Natural killer cell (primary cell): ENCODE results near the gene USP3. TPM values are rescaled to one million over a fixed set of nuclear protein-coding genes. Genes with fewer than 3 reads are reported as not detected.

Experiments used
- ATAC-seq, 3 donors: fragments of 150-1000 bp in 2 of 3; fragments of 200-7000 bp in 1 of 3; cut with Tn5 transposase; 1 replicate in 1 of 3; 2 replicates in 2 of 3; pipeline ENCODE4 v1.10.0; 2021; ENCODE audit warnings: mild to moderate bottlenecking in 2 of 3, moderate library complexity in 2 of 3
- DNase-seq, 2 donors: peaks; one replicate each; pipeline versions ENCODE4 v3.0.0 to v3.0.0-alpha.2; 2013 to 2021; ENCODE audit warnings: mixed read lengths in 1 of 2
- H3K27ac ChIP-seq: one replicate; pipeline ENCODE4 v1.5.1; 2013; ENCODE audit warnings: mild to moderate bottlenecking, low read length
- H3K27me3 ChIP-seq: one replicate; pipeline ENCODE4 v1.6.1; 2013; ENCODE audit warnings: low read length; ENCODE audit not compliant: control insufficient read depth, insufficient read depth
- H3K36me3 ChIP-seq: one replicate; pipeline ENCODE4 v1.6.1; 2013; ENCODE audit warnings: low read length; ENCODE audit not compliant: control insufficient read depth, insufficient read depth
- H3K4me1 ChIP-seq: one replicate; pipeline ENCODE4 v1.6.1; 2013; ENCODE audit warnings: low read length; ENCODE audit not compliant: control insufficient read depth, insufficient read depth
- H3K4me3 ChIP-seq: one replicate; pipeline ENCODE4 v1.5.1; 2013; ENCODE audit warnings: low read length
- H3K9me3 ChIP-seq: one replicate; pipeline ENCODE4 v1.6.1; 2013; ENCODE audit warnings: low read length; ENCODE audit not compliant: control insufficient read depth, insufficient read depth
- H3K27ac Mint-ChIP-seq, 2 donors: one replicate each; pipeline ENCODE4 v1.8.0; 2022; ENCODE audit warnings: mild to moderate bottlenecking in 2 of 2, mixed read lengths in 2 of 2, moderate library complexity in 1 of 2
- H3K27me3 Mint-ChIP-seq, 2 donors: one replicate each; pipeline ENCODE4 v1.8.0; 2022; ENCODE audit warnings: low read depth in 2 of 2, mixed read lengths in 2 of 2
- H3K36me3 Mint-ChIP-seq: one replicate; pipeline ENCODE4 v1.8.0; 2022; ENCODE audit warnings: mixed read lengths
- H3K4me1 Mint-ChIP-seq, 2 donors: one replicate each; pipeline ENCODE4 v1.8.0; 2022; ENCODE audit warnings: mixed read lengths in 2 of 2
- H3K4me3 Mint-ChIP-seq: one replicate; pipeline ENCODE4 v1.8.0; 2022; ENCODE audit warnings: mild to moderate bottlenecking, moderate library complexity, mixed read lengths
- H3K9me3 Mint-ChIP-seq, 2 donors: one replicate each; pipeline ENCODE4 v1.8.0; 2022; ENCODE audit warnings: mixed read lengths in 2 of 2
- CTCF ChIP-seq: fragments of 200-600 bp; IDR thresholded peaks from one replicate; pipeline ENCODE4 v1.8.0; 2022; ENCODE audit warnings: antibody characterized with exemption
- WGBS: methylation state at CpG from one replicate; pipeline ENCODE4 v1.1.7; 2013; ENCODE audit warnings: missing lambda C conversion rate; ENCODE audit not compliant: insufficient coverage; 5-methylcytosine and 5-hydroxymethylcytosine counted together
- intact Hi-C: fragments of 100-400 bp; cut with micrococcal nuclease; formaldehyde crosslinking; loops from one replicate; pipeline ENCODE4 v1.14.2; 2022
- total RNA-seq, 4 donors: library from RNA; stranded (reverse); fragments of 120-200 nt in 1 of 4; gene quantifications; one replicate each; pipeline versions ENCODE4 v1.2.3 to v1.2.4, GENCODE V29; 2013 to 2022

The USP3 gene
- total RNA-seq, 3 donors from 2014 or later (not counting 1 experiment from before 2014, with no cell fraction given), result 163 to 187 (median 169) TPM

- peaks cover 46% of the 10 kb centered on the region for H3K36me3 ChIP-seq
- H3K9me3 ChIP-seq, result no peaks in the 10 kb centered on the region
- Mint-ChIP-seq H3K27ac (peak overlapping the region; percentile 27 to 47), H3K4me3 (no peak overlapping the region), H3K27me3 (no peaks in the 10 kb centered on the region), H3K4me1 (peaks cover 6 to 11% of the 10 kb centered on the region in 2 donors), H3K36me3 (peaks cover 18% of the 10 kb centered on the region), H3K9me3 (no peaks in the 10 kb centered on the region)
- no peak for TF ChIP-seq CTCF
- 89% methylated on average over 1 of the region's 2 CpGs for WGBS
- intact Hi-C loops, result no loop called here
- DNase-seq (no peak), ATAC-seq (peak in 2 of 3 donors; percentile 12 to 17)
- H3K4me1 ChIP-seq, result no peaks in the 10 kb centered on the region
- no peaks in the 10 kb centered on the region for H3K27me3 ChIP-seq
- no peak overlapping the region for H3K27ac ChIP-seq
- no peak overlapping the region for H3K4me3 ChIP-seq
Measured at GRCh38 chr15:63582718-63583426, 78.5 kb downstream of the USP3 start.

GRCh38 chr15:63586790-63587189 lies 82.4 kb downstream of the USP3 start:
- H3K27ac ChIP-seq, result no peak overlapping the region

DNA sequence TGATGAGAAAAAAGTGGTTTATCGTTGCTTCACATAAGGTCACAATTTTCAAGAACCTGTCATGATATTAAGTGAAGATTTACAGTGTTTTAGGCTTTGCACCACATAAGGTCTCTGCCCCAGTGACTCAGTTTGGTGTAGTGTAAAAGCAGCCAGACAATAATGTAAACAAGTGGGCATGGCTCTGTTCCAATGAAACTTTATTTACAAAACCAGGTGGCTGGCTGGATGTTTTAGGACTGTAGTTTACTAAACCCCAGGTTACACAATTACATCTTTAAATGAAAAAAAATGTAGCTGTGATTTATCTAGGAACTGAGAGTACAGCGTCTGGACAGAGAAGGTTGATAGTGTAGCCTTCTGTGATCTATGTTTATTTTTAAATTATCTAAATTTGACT lies 83.1 kb downstream of the USP3 start:
- WGBS, result 92% methylated on average over 1 of the region's 2 CpGs
- H3K36me3 ChIP-seq, result peaks cover 66% of the 10 kb centered on the region
- H3K27me3 ChIP-seq, result no peaks in the 10 kb centered on the region
- no peaks in the 10 kb centered on the region for H3K4me1 ChIP-seq
- no peak overlapping the region for H3K4me3 ChIP-seq
- intact Hi-C loops, result no loop called here
- Mint-ChIP-seq H3K4me1 (peaks cover 6 to 8% of the 10 kb centered on the region in 2 donors), H3K27ac (no peak overlapping the region), H3K9me3 (no peaks in the 10 kb centered on the region), H3K4me3 (no peak overlapping the region), H3K36me3 (peaks cover 36% of the 10 kb centered on the region), H3K27me3 (no peaks in the 10 kb centered on the region)
- no peaks in the 10 kb centered on the region for H3K9me3 ChIP-seq
- no peak for ATAC-seq
- no peak for DNase-seq
- no peak overlapping the region for H3K27ac ChIP-seq
- no peak for TF ChIP-seq CTCF

More at GRCh38 chr15:63586790-63587189, 82.4 kb downstream of the USP3 start:
- Histone ChIP-seq H3K9me3 (no peaks in the 10 kb centered on the region), H3K27me3 (no peaks in the 10 kb centered on the region), H3K4me3 (no peak overlapping the region), H3K4me1 (no peaks in the 10 kb centered on the region), H3K36me3 (peaks cover 68% of the 10 kb centered on the region)
- peaks cover 36% of the 10 kb centered on the region for H3K36me3 Mint-ChIP-seq
- 97% methylated on average over 4 of the region's 5 CpGs for WGBS
- peaks cover 6 to 11% of the 10 kb centered on the region in 2 donors for H3K4me1 Mint-ChIP-seq
- ATAC-seq (no peak), DNase-seq (no peak)
- H3K9me3 Mint-ChIP-seq, result no peaks in the 10 kb centered on the region
- no peaks in the 10 kb centered on the region for H3K27me3 Mint-ChIP-seq
- no peak for TF ChIP-seq CTCF
- peak overlapping the region in 1 of 2 donors; percentile 69 for H3K27ac Mint-ChIP-seq
- intact Hi-C loops, result no loop called here
- no peak overlapping the region for H3K4me3 Mint-ChIP-seq

GRCh38 chr15:63588826-63589225 lies 84.4 kb downstream of the USP3 start:
- no peaks in the 10 kb centered on the region for H3K27me3 ChIP-seq
- ATAC-seq (no peak), DNase-seq (no peak)
- peak overlapping the region; percentile 13 to 66 for H3K27ac Mint-ChIP-seq
- no peaks in the 10 kb centered on the region for H3K9me3 Mint-ChIP-seq
- peaks cover 63% of the 10 kb centered on the region for H3K36me3 ChIP-seq
- intact Hi-C loops, result no loop called here
- no peak for TF ChIP-seq CTCF
- no peak overlapping the region for H3K4me3 Mint-ChIP-seq
- H3K36me3 Mint-ChIP-seq, result peaks cover 36% of the 10 kb centered on the region
- H3K4me1 ChIP-seq, result no peaks in the 10 kb centered on the region
- H3K4me3 ChIP-seq, result no peak overlapping the region
- no peak overlapping the region for H3K27ac ChIP-seq
- no peaks in the 10 kb centered on the region for H3K9me3 ChIP-seq
- no peaks in the 10 kb centered on the region for H3K27me3 Mint-ChIP-seq
- H3K4me1 Mint-ChIP-seq, result peaks cover 6% of the 10 kb centered on the region in 2 donors
- 96% methylated on average over 6 of the region's 6 CpGs for WGBS
